GM15510 (cell line): ENCODE data around the gene TOR3A.

Experiments used
- POLR2A ChIP-seq: IDR thresholded peaks from 3 replicates; pipeline ENCODE4 v1.6.1; 2011; ENCODE audit warnings: borderline replicate concordance; ENCODE audit not compliant: insufficient read length; ENCODE audit errors: extremely low read depth

TOR3A gene

GRCh38 chr1:179091691-179092165 lies 9.9 kb downstream of the TOR3A start:
- no peak for TF ChIP-seq POLR2A

- TF ChIP-seq POLR2A = no peak
Observed at GRCh38 chr1:179092896-179093461, 11.1 kb downstream of the TOR3A start.

- no peak for TF ChIP-seq POLR2A
Observed at GRCh38 chr1:179094818-179095217, 12.9 kb downstream of the TOR3A start.

- no peak for TF ChIP-seq POLR2A
Observed at GRCh38 chr1:179095377-179095776, 13.5 kb downstream of the TOR3A start.

GRCh38 chr1:179095924-179096323 lies 14.1 kb downstream of the TOR3A start:
- TF ChIP-seq POLR2A = no peak

DNA sequence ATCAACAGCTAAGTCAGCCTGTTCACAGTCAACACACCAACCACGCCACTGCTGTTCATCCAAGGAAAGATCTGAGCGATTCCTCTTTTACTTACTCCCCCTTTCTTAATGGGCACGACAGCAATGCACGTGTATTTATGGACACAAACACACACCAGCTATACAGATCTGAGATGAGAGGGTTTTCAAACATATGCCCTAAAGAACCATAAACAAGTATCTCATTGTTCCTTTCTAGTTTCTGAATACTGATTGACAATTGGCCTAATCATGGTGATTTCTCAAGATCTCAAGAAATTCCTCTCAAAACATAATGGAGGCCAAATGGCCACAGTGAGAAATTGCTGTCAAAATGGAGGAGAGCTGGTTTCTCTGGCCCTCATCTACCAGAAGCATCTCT lies 18.0 kb downstream of the TOR3A start:
- TF ChIP-seq POLR2A = no peak

DNA sequence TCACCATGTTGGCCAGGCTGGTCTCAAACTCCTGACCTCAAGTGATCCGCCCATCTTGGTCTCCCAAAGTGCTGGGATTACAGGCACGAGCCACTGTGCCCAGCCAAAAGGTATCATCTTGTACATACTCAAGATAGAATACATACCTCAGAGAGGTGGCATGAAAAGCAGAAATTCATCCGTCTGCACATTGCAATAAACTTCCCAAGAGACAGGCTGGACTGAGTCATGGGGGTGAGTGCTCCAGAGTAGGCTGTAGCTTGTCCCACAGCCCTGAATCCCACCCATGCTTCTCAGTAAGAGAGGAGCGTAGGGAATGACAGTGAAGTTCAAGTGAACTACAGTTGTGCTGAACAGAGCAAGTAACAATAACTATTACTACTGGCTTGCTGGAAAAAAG lies 19.7 kb downstream of the TOR3A start:
- TF ChIP-seq POLR2A = no peak

DNA sequence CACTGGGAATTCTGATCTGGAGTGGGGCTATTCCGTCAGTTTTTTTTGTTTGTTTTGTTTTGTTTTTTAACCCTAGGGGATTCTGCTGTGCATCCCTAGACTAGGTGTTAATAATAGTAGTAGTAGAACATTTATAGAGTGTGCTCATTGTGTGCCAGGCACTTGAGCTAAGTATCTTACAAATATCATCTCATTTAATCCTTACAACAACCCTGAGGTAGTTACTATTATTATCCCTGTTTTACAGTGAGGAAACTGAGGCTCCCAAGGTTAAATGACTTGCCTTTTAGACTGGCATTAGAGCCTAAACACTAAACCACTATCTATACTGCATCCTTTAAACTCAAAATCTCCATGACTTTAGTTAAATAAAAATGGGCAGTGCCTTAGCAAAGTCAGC lies 22.1 kb downstream of the TOR3A start:
- TF ChIP-seq POLR2A = no peak

DNA sequence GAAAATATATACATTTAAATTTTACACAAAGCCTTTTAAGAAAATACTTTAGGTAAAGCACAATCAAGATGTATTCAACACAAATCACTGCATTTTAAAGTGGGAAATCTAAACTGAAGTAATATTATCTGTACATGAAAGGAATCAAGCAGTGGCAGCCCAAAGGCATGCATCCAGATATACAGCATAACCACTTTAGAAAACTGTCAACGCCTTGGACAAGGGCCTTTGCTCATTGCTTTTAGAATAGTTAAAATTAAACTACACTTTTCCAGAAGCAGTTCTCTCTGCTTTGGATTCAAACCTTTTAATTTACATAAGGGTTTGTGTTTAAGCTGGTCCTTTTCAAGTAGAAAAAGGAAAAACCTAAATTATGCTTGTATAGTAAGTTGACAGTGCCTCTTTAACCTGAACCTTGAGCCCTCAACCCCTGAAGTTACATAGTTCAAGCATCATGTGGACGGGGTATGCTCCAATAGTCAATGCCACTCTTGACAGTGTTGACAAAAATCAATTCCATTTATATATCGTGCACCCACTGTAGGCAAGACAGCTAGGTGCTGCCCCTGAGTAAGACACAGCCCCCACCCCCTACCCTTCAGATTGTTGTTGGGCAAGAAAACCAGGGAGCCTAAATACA lies 22.9 kb downstream of the TOR3A start:
- TF ChIP-seq POLR2A = no peak

DNA sequence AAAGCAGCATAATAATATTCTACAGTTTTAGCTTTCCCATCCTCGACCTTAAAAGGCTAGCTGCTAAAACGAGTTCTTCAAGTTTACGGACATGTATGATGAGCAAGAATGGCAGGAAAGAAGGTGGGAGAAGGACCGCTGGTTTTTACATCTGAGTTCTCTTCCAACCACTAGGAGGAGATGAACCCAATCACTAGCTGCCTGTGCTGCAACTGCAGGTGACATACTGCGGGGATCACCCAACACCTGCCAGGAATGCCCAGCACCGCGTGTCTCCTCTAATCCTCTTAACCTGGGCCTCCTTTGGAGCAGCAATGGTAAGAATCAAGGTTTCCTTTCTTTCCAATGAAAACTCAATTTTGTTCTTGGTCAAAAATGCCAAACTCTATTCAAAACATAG lies 23.5 kb downstream of the TOR3A start:
- no peak for TF ChIP-seq POLR2A

DNA sequence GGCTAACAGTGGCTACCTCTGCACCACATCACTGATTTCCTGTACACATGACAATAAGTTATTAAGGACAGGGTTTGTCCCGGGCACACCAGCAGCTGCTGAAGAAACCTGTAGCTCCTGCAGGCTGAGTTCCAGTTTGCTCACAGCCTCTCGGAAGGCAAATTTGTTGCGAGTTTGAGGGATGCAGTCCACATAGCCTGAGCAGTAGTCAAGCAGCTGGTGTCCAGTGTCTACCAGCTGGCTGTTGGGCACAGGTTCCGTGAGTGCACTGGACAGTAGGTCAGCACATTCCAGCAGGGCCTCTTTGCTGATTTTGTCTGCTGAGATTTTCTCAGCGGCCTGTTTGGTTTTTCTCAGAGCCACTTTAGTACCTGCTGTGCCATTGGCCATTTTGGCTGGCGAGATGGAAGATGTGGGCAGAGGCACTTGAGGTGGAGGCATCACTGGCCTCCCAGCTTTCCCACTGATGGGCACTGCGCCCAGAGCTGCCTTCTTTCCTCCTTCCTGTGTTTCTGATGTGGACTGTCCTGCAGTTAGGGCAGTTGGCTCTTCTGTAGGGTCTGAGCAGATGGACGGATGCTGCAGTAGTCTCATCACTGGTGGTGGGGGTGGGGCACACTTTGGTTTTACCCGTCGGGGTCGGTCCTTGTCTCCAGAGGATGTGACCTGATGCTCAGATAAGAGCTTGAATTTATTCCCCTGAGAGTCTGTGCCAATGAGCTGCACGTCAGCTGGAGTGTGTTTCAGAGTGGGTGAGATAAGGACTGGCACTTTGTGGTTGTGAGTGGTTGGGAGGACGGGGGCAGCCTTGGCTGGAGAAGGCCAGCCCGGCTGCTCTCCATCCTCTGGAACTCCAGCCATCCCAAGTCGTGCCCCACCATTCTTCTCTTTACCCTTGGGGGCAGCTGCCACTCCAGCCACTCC lies 26.1 kb downstream of the TOR3A start:
- TF ChIP-seq POLR2A = no peak

DNA sequence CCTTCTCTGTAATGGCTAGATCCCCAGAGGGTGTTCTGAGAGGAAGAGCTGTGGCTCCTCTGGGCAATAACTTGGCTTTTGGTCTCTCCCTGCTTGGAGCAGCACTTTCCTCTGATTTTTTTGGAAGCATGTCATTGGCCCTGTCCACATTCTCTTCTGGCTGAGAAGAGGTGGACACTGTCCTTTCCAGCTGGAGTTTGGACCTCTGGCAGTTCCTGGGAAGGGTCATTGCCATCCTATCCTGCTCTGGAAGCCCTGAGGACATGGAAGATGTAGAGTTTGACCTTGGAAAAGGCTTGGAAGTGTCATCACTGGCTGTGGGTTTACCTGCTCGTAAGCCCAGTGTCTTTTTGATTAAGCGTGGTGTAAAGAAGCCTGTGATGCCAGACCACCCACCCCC lies 26.8 kb downstream of the TOR3A start:
- TF ChIP-seq POLR2A = no peak

DNA sequence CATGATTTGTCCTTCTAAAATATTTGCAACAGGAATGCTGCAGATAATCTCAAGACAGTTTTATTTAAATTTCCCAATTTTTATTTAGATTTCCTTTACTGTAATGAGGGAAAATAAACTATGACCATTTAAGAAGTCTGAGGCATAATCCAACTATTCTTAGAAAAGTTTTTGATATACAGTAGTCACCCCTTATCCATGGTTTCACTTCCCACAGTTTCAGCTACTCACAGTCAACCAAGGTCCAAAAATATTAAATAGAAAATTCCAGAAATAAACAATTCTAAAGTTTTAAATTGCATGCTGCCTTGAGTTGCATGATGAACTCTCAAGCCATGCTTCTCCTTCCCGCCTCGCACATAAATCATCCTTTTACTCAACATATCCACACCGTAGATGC lies 33.3 kb downstream of the TOR3A start:
- no peak for TF ChIP-seq POLR2A

GRCh38 chr1:179119513-179119912 lies 37.6 kb downstream of the TOR3A start:
- no peak for TF ChIP-seq POLR2A

DNA sequence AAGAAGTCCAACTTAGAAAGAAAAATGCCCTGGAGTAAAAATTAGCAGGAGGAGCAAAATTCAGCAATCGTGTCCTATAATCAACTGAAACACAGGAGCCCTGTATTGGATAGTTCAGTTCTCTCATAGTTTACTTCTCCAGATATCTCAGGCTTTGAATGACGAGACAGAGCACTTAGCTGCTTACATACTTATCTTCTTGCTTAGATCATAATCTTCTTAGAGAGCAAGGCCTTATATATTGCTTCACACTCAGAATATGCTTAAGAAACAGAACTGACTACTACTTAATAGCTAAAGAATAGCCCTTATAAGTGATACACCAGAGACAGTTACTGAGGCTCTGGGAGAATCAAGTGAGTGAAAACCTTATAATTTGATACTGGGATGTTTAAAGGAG lies 38.9 kb downstream of the TOR3A start:
- no peak for TF ChIP-seq POLR2A

GRCh38 chr1:179121159-179121938 lies 39.5 kb downstream of the TOR3A start:
- no peak for TF ChIP-seq POLR2A

DNA sequence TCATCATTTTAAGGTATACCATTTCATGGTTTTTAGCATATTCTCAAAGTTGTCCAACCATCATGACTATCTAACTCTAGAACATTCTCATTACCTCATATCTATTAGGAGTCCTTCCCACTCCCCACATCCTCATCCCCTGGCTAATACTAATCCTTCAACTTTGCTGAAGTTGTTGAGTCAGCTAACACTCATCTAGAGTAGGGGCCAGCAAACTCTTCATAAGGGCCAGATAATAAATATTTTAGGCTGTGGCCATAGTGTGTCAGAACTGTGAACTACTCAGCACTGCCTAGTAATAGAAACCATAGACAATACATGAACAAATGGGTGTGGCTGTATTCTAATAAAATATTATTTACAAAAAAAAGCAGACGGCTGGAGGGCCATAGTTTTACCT lies 43.0 kb downstream of the TOR3A start:
- no peak for TF ChIP-seq POLR2A
